NCI-H1930 (cell line): ENCODE results near the gene TEX14.
"Not testable (repeated sequence)": the region's sequence is repeated elsewhere in the genome, so short reads cannot be mapped to it uniquely, and the experiment has no call there.

Source experiments
- DNase-seq, 2 experiments: peaks; one replicate each; lab custom pipeline; 2025; lab: John Stamatoyannopoulos, UW

Gene TEX14

GRCh38 chr17:58658804-58659713 is 32.8 kb downstream of the TEX14 start:
- DNase-seq = peak; percentile 87 to 92

- DNase-seq = not testable (repeated sequence)
Observed at GRCh38 chr17:58657962-58658803, 33.7 kb downstream of the TEX14 start.

- DNase-seq = no peak
Observed at GRCh38 chr17:58648236-58648635, 43.6 kb downstream of the TEX14 start.

- DNase-seq = no peak
Observed at GRCh38 chr17:58643147-58643546, 48.7 kb downstream of the TEX14 start.

GRCh38 chr17:58641887-58642311 is 49.9 kb downstream of the TEX14 start:
- DNase-seq = no peak

- no peak for DNase-seq
Observed at GRCh38 chr17:58640202-58640601, 51.6 kb downstream of the TEX14 start.

DNA sequence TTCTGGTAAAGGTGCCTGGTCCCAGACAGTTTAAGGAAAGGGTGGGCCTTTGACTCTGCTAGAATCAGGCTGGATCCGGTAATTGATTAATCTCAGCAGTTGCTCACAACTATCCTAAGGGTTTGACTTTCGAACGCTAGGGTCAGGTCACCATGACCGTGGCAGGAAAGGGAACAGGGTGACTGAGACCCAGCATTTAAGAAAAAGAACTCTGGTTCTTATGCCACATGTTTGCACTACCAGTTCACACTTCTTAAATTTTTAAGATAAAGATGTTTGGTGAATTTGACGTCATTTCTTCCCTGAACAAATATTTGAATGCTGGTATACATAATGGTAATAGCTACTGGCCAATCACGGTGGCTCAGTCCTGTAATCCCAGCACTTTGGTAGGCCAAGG is 52.2 kb downstream of the TEX14 start:
- DNase-seq = no peak

- DNase-seq = no peak
Observed at GRCh38 chr17:58637011-58637570, 54.8 kb downstream of the TEX14 start.

- DNase-seq = no peak
Observed at GRCh38 chr17:58632324-58633314, 59.2 kb downstream of the TEX14 start.

DNA sequence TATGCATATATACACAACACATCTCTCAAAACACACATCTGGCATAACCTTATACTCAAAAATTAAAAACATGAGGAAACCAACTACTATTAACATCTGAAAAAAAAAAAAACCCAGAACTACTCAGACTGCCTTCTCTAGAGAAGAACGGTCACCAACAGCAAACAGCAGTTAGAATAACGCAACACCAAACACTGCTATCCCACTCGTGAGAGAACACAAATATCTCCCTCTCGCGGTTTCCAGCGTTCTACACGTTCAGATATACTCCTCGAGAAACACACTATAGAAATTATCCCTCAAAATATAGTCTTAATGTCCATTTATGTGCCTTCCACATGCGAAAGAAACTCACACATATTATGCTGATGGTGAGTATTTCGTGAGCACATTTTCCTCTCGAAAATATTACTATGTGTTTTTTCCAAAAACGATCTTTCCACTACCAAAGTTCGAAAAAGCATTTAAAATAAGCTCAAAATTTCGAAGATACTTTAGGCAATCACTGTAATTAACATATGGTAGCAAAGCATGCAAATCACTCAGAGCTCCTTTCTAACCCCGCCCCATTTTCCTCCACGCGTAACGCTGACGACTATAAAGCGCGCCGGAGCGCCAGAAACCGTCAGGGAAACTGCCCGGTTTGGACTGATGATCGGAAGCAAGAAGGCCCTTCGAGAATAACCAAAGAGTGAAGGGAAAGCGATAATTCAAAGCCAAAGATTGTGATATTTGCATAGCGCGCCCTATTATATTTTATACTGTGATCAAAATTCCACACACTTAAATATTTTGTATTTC is 60.1 kb downstream of the TEX14 start:
- peak; percentile 97 to 98 for DNase-seq

DNA sequence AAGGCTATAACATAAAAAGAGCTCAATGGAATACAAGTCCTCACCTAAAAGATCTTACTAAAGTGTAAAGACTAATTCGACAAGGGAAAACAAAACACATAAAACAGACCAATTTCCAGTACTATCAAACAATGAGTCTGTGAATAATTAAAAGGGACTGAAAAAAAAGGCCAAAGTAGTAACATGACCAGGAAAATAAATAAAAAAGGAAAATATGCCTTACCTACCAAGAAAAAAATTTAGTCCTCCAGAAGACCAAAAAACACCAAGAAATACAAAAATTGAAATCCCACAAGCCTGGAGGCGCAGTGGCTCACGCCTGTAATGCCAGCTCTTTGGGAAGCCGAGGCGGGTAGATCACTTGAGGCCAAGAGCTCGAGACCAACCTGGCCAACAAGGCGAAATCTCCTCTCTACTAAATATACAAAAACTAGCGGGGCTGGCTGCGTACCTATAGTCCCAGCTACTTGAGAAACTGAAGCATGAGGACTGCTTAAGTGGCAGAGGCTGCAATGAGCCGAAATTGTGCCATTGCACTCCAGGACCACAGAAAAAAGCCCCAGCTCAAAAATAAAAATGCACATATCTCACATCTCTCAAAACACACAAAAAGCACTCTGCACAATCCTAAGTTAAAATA is 60.8 kb downstream of the TEX14 start:
- no peak for DNase-seq

DNA sequence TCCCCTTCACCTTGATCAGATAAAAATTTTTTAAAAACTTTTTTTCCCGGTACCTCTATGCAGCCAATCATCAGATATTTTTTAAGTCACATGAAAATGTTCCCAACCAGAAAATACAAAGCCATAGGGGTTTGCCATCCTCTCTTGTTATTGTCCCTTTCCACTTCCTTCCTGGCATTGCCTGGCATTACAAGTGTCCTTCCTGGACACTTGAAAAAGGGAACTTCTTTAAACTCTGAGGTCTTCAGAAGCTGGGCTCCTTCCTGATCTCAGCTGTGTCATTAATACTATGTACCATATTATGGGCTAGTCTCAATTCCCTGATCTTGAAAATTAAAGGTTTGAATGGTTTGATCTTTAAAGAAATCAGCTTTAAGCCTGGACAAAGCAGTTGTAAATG is 64.9 kb downstream of the TEX14 start:
- no peak for DNase-seq

GRCh38 chr17:58624751-58625150 is 67.1 kb downstream of the TEX14 start:
- no peak for DNase-seq

- DNase-seq = no peak
Observed at GRCh38 chr17:58621174-58621573, 70.7 kb downstream of the TEX14 start.

GRCh38 chr17:58618336-58618735 is 73.5 kb downstream of the TEX14 start:
- no peak for DNase-seq

DNA sequence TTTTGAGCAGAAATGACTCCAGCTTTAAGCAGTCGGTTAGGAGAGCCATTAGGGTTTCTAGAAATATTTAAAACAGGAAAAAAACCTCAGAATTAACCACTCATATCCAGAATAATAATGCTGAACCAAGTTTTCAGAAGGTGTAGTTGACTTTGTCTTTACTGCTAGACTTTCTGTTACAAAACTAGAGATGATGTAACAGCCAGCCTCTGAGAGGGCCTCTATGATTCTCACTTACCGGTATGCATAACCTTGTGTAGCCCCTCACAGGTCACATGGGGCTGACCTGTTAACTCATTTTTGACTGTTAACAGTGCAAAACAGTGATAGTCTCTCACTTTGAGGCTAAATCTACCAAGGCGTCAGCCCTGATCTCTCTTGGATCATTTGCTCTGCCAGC is 74.3 kb downstream of the TEX14 start:
- DNase-seq = no peak

DNA sequence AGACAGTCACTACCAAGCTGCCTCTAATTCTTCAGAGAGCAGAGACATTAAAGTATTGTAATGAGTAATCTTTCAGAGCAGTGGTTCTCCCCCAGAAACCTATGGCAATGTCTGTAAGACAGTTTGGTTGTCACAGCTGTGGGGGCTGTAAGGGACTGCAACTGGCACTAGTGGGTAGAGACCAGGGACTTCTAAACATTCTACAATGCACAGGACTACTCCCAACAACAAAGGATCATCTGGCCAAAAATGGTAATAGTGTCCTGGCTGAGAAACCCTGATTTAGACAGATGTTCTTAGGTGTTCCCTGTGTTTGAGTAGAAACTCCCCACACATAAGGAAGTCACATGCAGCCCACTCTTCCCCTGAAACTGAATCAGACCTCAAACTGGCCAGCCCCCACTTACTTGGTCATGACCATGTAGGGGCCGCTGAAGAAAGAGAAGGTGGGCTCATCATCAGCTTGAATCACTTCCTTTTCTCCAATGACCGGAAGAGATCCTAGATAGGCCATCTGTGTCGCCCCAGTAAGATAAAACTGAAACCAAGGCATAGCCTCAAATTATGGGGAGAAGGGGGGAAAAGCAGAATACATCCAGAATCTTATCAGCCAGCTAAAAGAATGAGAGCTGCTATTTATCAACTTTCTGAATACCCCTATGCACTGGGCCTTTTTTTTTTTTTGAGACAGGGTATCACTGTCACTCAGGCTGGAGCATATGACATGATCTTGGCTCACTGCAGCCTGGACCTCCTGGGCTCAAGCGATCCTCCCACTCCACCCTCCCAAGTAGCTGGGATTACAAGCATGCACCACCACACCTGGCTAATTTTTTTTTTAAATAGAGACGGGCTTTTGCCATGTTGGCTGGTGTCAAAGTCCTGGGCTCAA is 75.8 kb downstream of the TEX14 start:
- no peak for DNase-seq

DNA sequence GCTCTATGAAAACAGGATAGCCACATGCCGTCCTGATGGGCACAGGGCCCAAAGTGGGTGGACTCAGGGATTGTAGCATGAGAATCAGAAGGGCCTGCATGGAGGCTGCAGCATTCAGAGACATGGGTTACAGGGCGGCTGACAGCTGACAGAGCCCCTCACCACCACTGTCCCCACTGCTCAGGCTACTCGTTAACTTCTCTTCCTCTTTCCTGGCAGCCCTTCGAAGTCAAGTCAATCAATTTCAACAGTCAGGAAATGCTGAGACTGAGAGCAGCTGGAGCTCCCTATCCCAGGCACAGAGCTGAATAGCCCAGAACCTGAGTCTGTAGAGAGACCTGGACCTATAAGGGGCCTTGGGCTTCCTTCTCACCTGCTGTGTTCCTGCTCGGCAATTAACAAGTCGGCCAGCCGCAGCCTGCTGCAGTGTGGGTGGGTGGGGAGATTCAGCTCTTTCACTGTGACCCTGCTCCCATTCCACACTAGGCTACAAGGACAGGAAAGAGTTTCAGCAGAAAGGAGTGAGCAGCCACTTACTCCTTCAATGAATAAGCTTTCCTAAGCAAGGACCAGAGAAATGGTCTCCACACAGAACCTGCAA is 76.9 kb downstream of the TEX14 start:
- DNase-seq = no peak

- DNase-seq = no peak
Observed at GRCh38 chr17:58611331-58611730, 80.5 kb downstream of the TEX14 start.
